RPMI7951 (cell line): Measurements from ENCODE around the gene CDK13. TPM values are rescaled to one million over a fixed set of nuclear protein-coding genes. Genes with fewer than 3 reads are reported as not detected.
"Not testable (repeated sequence)": the region's sequence is repeated elsewhere in the genome, so short reads cannot be mapped to it uniquely, and the experiment has no call there.

Experiments used
- DNase-seq: peaks from one replicate; pipeline ENCODE4 v3.0.0-alpha.2; 2012; ENCODE audit warnings: low read depth
- total RNA-seq: library from RNA; depleted of rRNA; stranded (reverse); fragments of >200 nt; shearing (Covaris generic); gene quantifications from 2 replicates; pipeline ENCODE4 v1.2.3, GENCODE V29; 2014

CDK13 gene
- total RNA-seq, 1 experiment from 2014 or later: 43.1 TPM

DNA sequence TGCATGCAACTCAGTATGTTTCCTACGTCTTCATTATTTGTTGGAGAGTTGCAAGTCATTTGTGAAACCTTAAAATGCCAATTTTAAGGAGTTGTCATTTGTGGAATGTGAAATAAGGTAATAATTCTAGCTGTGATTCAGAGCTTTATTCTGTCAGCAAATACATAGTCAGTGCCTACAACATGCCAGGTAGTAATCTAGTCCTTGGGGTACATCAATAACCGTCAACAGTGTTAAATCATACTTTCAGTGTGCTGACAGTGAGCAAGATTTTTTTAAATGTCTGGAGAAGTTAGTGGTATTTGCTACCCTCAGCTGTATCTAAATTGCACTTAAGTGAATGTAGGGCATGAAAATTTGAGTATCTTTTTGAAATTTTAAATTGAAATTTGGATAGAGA is 147.7 kb downstream of the CDK13 start:
- no peak for DNase-seq

DNA sequence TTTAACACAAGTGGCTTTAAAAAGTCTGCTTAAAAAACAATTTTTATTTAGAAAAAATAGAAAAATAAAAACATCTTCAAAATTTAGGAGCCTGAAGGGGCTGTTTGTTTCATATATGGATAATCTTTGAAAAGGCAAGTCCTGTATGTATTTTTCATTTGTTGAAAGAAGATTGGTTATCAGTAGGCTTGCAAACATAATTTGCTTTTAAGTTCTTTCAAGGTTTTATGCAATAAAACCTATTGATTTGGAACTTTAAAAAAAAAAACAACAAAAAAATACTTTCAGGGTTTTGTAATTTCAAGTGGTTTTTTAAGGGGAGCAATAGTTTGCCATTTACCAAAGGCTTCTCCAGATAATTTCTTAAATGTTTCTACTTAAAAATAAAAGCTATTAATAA is 148.8 kb downstream of the CDK13 start:
- DNase-seq: no peak

DNA sequence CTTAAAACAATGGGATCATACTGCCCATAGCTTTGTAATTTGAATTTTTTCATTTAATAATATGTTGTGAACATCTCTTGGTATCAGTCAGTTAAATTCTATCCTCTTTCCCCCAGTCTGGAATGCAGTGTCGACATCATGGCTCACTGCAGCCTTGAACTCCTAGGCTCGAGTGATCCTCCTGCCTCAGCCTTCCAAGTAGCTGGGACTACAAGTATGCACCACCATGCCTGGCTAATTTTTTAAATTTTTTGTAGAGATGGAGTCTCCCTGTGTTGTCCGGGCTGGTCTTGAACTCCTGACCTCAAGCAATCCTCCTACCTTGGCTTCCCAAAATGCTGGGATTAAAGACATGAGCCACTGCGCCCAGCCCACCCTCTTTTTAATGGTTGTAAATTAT is 149.8 kb downstream of the CDK13 start:
- DNase-seq: no peak

DNA sequence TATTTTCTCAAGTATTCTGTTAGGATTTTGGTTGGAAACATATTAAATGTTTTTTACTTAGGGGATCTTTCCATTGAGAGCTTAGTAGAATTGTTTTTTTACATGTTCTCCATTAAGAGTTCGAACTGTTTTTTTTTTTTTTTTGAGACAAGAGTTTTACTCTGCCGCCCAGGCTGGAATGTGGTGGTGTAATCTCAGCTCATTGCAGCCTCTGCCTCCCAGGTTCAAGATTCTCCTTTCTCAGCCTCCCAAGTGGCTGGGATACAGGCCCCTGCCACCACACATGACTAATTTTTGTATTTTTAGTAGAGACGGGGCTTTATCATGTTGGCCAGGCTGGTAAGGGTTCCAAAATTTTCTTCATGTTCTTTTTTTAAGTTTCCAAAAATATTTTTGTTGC is 151.1 kb downstream of the CDK13 start:
- DNase-seq: no peak

DNA sequence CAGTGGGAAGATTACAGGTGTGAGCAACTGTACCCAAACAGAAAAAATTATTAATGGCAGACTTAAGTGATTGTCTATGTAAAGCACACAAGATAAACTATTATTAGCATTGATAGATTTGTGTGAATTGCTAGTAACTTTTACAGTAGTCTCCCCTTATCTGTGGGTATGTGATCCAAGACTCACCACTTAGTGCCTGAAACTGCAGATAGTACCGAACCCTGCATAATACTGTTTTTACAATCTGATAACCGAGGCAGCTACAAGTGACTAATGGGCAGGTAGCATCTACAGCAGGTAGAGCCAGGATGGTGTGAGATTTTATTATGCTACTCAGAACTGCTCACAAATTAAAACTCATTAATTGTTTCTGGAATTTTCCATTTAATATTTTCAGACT is 152.8 kb downstream of the CDK13 start:
- no peak for DNase-seq

DNA sequence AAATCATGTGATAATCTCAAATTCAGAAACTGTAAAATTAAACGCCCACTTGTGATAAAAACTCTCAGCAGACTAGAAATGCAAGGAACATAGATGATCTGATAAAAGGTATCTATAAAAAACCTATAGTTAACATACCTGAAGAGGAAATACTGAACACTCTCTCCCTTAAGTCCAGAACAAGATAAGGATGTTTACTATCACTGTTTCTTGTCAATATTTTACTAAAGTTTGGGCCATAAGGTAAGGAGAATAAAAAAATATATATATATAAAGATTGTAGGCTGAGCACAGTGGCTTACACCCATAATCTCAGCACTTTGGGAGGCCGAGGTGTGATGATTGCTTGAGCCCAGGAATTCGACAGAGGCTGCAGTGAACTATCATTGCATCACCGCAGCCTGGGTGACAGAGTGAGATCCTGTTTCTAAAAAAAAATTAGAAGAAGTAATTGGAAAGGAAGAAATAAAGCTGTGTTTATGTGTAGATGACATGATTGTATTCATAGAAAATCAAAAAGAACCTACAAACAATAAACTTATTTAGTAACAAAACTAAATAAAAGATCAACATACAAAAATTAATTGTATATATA is 155.9 kb downstream of the CDK13 start:
- no peak for DNase-seq

DNA sequence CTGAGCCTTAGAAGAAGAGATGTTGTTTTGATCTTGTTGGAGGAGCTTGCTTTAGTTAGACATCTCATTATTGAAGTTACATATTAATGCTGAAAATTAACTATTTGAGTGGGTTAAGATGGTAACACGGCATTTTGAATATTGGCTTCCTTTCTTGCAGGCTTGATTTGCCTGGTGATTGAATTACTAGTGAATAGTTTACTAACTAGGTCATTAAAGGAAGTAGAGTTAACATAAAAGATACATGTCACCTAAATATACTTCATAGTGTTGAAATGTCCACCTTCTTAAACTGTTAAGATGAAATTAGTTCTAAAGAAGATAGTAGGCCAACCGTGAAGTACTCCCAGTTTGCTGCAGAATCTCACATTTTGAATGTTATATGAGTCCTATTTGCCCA is 165.9 kb downstream of the CDK13 start:
- DNase-seq: no peak

DNA sequence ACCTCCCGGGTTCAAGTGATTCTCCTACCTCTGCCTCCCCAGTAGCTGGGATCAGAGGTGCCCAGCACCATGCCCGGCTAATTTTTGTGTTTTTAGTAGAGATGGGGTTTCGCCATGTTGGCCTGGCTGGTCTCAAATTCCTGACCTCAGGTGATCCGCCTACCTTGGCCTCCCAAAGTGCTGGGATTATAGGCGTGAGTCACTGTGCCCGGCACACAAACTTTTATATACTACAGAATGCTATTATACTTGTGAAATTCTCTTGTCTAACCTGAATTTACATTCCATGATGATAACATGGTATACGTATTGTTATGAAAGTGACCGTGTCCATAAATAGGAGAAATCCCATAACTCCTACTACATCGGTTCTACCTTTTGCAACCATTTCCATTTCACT is 167.1 kb downstream of the CDK13 start:
- DNase-seq: not testable (repeated sequence)

DNA sequence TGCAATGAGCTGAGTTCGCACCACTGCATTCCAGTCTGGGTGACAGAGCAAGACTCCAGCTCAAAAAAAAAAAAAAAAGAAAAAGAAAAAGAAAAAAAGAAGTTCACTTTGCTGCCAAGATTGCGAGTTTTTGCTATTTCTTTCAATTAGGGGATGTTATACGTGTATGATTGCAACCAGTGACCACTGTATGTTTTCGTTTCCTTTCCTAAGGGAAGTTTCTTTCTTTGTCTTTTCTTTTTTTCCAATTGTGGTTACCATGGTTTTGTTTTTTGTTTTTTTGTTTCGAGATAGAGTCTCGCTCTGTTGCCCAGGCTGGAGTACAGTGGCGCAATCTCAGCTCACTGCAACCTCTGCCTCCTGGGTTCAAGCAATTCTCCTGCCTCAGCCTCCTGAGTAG is 168.1 kb downstream of the CDK13 start:
- DNase-seq: not testable (repeated sequence)

DNA sequence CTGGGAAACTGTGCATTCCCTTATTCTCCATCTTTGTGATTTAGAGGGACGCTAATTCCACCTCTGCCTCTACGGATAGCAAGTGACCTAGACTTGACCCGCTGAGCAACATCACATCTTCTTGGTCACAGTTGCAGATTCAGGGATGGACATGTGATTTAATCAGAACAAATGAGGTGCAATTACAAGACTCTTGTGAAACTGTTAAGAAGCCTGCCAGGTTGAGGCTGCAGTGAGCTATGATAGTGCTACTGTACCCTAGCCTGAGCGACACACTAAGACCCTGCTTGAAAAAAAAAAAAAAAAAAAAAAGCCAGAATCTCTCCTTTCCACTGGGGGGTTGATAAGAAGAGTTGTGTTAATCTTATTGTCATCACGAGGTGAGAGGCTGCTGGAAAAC is 170.0 kb downstream of the CDK13 start:
- DNase-seq: no peak

DNA sequence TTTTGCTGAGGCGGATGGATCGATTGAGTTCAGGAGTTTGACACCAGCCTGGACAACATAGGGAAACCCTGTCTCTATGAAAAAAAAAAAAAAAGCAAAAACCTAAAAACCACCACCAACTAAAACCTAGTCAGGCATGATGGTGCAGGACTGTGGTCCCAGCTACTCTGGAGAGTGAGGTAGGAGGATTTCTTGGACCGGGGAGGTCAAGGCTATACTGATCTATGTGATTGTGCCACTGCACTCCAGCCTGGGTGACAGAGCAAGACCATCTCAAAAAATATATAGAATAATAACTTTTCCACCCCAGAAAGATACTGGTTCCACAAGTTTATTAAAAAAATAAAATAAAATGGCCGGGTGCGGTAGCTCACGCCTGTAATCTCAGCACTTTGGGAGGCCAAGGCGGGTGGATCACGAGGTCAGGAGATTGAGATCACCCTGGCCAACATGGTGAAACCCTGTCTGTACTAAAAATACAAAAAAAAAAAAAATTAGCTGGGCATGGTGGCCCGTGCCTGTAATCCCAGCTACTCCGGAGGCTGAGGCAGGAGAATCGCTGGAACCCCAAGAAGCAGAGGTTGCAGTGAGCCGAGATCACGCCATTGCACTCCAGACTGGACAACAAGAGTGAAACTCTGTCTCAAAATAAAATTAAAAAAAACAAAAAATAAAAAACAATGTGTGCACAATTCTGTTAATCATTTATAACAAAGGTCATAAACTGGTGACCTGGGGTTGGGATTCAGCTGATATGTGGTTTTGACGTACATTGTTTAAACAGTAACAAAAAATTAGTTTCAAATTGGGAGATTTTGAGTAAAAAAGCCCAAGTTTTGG is 172.3 kb downstream of the CDK13 start:
- DNase-seq: not testable (repeated sequence)

DNA sequence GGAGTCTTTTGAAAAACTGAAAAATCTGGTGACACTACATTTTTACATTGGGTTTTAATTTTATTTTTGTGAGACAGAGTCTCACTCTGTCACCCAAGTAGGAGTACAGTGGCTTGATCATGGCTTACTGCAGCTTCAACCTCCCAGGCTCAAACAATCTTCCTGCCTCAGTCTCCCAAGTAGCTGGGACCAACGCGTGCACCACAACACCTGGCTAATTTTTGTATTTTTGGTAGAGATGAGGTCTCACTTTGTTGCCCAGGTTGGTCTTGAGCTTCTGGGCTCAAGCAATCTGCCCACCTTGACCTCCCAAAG is 172.8 kb downstream of the CDK13 start:
- no peak for DNase-seq

DNA sequence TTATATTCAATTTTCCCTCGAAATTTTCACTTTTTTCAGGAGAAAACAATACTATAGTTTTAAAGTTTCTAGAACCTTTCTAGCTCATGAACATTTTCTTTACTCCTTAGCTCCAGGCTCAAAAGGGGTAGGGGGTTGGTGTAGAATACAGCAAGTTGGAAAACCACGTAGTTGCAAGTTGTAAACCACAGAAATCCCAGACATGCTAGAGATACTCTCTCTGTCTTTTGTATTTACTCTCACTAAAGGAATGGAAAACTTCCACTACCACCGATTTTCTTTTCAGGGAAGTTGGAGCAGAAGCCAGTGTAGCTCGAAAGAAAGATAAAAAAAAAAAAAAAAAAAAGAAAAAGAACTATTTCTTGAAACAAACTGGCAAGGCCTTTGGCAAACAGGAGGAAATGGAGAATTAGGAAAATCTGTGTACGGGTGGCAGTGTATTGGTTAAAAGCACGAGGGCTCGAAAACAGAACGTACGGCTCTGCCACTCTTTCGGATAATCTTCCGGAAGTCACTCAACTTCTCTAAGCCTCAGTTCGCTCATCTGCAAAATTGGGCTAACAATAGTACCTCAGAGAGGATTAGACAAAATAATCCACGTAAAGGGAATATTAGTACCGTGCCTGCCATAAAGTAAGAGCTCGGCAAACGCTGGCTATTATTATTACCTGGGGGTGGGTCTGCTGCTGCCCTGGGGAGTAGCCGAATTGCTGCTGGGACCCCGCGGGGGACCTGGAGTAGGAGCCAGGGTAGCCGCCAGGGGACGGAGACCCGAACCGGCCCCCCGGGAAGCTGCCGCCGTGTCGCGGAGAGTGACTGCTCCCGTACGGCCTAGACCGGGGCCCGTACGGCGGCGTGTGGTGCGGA is 183.7 kb downstream of the CDK13 start:
- DNase-seq: peak; percentile 34

DNA sequence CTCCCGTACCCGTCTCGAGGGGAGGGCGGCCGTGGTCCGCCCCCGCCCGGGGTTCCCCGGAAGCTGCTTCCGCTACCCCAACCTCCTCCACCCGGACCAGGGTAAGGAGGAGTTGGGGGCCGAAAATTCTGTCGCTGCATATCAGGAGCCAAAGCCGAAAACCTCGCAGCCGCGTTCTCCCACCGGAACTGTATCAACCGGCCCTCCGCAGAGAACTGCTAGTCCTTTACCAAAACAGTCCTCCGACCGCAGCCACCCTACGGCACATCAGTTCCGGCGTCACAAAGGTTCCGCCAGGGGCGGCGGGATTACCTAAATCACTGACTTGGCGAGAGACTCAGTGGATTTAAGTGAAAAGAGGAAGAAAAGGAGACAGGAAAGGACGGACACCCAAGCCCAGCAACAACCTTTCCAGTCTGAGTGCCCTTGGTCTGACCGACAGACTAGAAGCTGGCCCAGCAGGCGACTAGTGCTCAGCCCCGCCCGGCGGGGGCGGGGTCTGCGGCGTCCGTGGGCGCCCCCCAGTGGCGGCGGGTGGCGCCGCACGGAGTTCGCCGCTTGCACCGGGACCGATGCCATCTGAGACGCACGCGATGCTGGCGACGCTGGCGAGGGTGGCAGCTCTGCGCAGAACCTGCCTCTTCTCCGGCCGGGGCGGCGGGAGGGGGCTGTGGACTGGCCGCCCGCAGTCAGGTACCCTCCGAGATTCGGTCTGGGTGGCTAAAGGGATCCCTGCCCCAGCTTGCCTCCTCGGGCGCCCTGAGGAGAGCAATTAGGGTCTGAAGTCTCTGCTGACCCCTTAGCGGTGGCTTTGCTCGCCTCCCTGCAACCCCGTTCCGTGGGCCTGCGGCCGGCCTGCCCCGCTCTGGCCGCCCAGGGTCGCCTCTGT is 184.6 kb downstream of the CDK13 start, which contains the start of the genes MPLKIP and SUGCT:
Gene MPLKIP (minus strand): TSS at position 195 of the 889 bp plus-strand sequence. CDS start 55 bp downstream, at position 140.
Gene SUGCT (plus strand): TSS at position 578 of the 889 bp plus-strand sequence.
- peak; percentile 88 for DNase-seq

DNA sequence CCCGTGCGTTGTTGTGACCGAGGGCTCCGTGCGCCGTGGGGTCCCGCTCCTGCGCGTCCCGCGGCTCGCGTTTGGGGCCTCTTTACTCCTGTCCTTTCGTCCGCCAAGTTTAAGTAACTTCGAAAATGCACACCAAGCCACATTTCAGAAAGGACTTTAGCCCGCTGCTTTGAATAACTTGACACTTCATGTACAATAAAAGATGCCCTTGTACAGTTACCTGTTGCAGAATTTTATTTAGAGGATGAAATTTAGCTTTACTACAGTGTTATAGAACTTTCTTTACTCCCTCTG is 185.2 kb downstream of the CDK13 start:
- peak; percentile 43 for DNase-seq

DNA sequence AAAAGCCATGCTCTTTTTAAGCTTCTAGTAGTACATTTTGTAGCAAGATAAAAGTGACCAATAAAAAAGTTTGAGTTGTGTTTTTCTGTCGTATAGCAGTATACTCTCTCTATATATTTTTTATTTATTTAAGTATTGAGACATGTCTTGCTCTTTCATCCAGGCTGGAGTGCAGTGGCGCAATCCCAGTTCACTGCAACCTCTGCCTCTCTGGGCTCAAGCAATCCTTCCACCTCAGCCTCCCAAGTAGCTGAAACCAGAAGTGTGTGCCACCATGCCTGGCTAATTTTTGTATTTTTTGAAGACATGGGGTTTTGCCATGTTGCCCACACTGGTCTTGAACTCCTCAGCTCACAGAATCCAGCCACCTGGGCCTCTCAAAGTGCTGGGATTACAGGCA is 187.5 kb downstream of the CDK13 start:
- no peak for DNase-seq

DNA sequence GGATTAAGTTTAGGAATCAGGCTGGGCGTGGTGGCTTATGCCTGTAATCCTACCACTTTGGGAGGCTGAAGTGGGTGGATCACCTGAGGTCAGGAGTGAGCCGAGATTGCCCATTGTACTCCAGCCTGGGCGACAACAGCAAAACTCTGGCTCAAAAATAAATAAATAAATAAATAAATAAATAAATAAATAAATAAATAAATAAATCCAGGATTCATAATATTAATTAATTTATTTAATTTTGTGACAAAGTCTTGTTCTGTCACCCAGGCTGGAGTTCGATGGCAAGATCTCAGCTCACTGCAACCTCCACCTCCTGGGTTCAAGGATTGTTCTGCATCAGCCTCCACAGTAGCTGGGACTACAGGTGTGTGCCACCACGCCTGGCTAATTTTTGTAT is 188.9 kb downstream of the CDK13 start:
- DNase-seq: no peak

DNA sequence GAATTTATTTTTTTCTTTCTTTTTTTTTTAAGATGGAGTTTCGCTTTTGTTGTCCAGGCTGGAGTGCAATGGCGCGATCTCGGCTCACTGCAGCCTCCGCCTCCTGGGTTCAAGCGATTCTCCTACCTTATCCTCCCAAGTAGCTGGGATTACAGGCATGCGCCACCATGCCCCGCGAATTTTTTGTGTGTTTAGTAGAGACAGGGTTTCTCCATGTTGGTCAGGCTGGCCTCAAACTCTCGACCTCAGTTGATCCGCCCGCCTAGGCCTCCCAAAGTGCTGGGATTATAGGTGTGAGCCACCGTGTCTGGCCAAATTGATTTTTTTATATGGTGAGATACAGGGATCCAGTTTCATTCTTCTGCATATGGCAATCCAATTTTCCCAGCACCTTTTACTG is 189.8 kb downstream of the CDK13 start:
- DNase-seq: not testable (repeated sequence)

DNA sequence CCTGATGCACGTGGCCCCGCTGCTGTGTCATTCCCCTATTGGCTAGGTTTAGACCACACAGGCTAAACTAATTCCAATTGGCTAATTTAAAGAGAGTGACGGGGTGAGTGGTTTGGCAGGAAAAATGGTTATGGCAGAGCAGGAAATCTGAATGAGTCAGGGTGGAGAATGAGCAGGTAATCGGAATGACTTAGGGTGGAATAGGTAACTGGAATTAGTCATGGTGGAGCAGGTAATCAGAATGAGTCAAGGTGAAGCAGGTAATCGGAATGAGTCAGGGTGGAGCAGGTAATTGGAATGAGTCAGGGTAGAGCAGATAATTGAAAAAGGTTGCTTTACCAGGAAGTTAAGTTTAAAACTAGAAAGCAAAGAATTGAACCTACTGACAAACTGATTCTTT is 191.9 kb downstream of the CDK13 start:
- DNase-seq: not testable (repeated sequence)

DNA sequence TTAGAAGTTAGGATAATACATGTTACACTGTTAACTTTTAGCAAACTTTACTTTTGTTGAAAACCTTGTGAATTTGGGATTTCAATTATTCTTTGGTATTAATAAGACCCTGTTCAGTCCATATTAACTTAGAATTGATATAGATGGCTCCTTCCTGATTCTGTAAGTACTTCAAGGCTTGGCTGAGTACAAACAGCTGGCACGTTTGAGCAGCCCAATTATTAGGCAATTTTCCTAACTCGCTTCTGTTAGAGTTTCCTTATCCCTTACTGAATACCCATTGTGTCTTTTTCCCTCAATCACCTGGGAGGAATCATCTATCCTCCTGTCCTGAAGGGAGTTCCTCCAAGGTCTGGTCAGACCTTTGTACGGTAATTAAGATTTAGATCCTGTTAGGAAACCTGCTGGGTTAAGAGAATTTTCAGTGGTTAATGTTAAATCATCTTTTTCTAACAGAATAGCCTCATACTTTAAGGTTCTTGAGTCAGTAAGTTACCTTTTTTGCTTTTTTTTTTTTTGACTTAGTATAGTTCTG is 195.6 kb downstream of the CDK13 start:
- DNase-seq: not testable (repeated sequence)
